Right ventricle myocardium superior (tissue), 1 donor: ENCODE measurements around the gene CHST13. TPM values are rescaled to one million over a fixed set of nuclear protein-coding genes. Genes with fewer than 3 reads are reported as not detected.

Experiments
- ATAC-seq: fragments of 200-7000 bp; cut with Tn5 transposase; one replicate; pipeline ENCODE4 v1.9.1; 2020; ENCODE audit warnings: mild to moderate bottlenecking; ENCODE audit not compliant: poor library complexity
- DNase-seq: peaks from one replicate; pipeline ENCODE4 v3.0.0-alpha.2; 2020
- intact Hi-C: fragments of 100-400 bp; cut with DNase I; formaldehyde crosslinking; loops from one replicate; pipeline ENCODE4 v1.11.2; 2022
- total RNA-seq: library from RNA; stranded (reverse); fragmentation: NEBNext Ultra II Directional; extraction: Animal tissue kit (Norgen Biotek cat#: 25700); gene quantifications from one replicate; pipeline ENCODE4 v1.2.1, GENCODE V29; 2021
- donor health status: DM: no; HTN: yes; CAD: no; lungs with severe emphysema.

CHST13 gene
- total RNA-seq, 1 donor from 2014 or later = 0.11 TPM

- no peak for DNase-seq
- no peak for ATAC-seq
- intact Hi-C loops = no loop called here
These were observed 22.9 kb upstream of the CHST13 start for GRCh38 chr3:126501054-126501453.

GRCh38 chr3:126501736-126502135, 22.2 kb upstream of the CHST13 start:
- peak; percentile 78 for ATAC-seq
- DNase-seq = peak; percentile 68
- intact Hi-C loops = no loop called here

GRCh38 chr3:126502656-126503055, 21.3 kb upstream of the CHST13 start:
- DNase-seq (no peak), ATAC-seq (no peak)
- intact Hi-C loops = no loop called here

GRCh38 chr3:126503701-126504100, 20.3 kb upstream of the CHST13 start:
- no peak for DNase-seq
- intact Hi-C loops = no loop called here
- ATAC-seq = no peak

GRCh38 chr3:126507886-126508285, 16.1 kb upstream of the CHST13 start:
- ATAC-seq = no peak
- intact Hi-C loops = no loop called here
- DNase-seq = peak; percentile 25

- DNase-seq (peak; percentile 20), ATAC-seq (no peak)
- intact Hi-C loops = no loop called here
These were observed 15.4 kb upstream of the CHST13 start for GRCh38 chr3:126508564-126508964.

- intact Hi-C loops = no loop called here
- ATAC-seq (no peak), DNase-seq (peak; percentile 35)
These were observed 14.2 kb upstream of the CHST13 start for GRCh38 chr3:126509597-126510307.

- ATAC-seq (no peak), DNase-seq (peak; percentile 26)
- intact Hi-C loops = no loop called here
These were observed 13.5 kb upstream of the CHST13 start for GRCh38 chr3:126510308-126510910.

GRCh38 chr3:126511291-126511690, 12.7 kb upstream of the CHST13 start:
- DNase-seq (peak; percentile 35), ATAC-seq (no peak)
- intact Hi-C loops = no loop called here

GRCh38 chr3:126512026-126512425, 11.9 kb upstream of the CHST13 start:
- peak; percentile 18 for DNase-seq
- intact Hi-C loops = no loop called here
- ATAC-seq = peak; percentile 29

GRCh38 chr3:126512916-126513650, 10.9 kb upstream of the CHST13 start:
- ATAC-seq (peak; percentile 49), DNase-seq (peak; percentile 17)
- intact Hi-C loops = no loop called here

- DNase-seq = no peak
- no peak for ATAC-seq
- intact Hi-C loops = no loop called here
These were observed 9.8 kb upstream of the CHST13 start for GRCh38 chr3:126514161-126514560.

- peak; percentile 14 for DNase-seq
- ATAC-seq = no peak
- intact Hi-C loops = no loop called here
These were observed 8.8 kb upstream of the CHST13 start for GRCh38 chr3:126515066-126515706.

- ATAC-seq = no peak
- intact Hi-C loops = no loop called here
- peak; percentile 12 for DNase-seq
These were observed 7.6 kb upstream of the CHST13 start for GRCh38 chr3:126516152-126516935.

GRCh38 chr3:126516936-126517290, 7.0 kb upstream of the CHST13 start:
- DNase-seq (peak; percentile 27), ATAC-seq (no peak)
- intact Hi-C loops = no loop called here

- intact Hi-C loops = no loop called here
- peak; percentile 36 for DNase-seq
These were observed 6.5 kb upstream of the CHST13 start, which contains the start of gene UROC1 for GRCh38 chr3:126517291-126517951. UROC1 (minus strand) TSS chr3:126517773; CDS start chr3:126517719, 54 bp downstream.

GRCh38 chr3:126517986-126518778, 5.8 kb upstream of the CHST13 start:
- intact Hi-C loops = no loop called here
- DNase-seq (peak; percentile 34), ATAC-seq (no peak)

More at GRCh38 chr3:126517291-126517951, 6.5 kb upstream of the CHST13 start, which contains the start of gene UROC1:
- ATAC-seq = no peak
